Activated CD4-positive, alpha-beta T cell treated with anti-CD3 and anti-CD28 coated beads for 1 hour (primary cell): ENCODE results near the gene PI4K2B.
"Not testable (repeated sequence)": the region's sequence is repeated elsewhere in the genome, so short reads cannot be mapped to it uniquely, and the experiment has no call there.

Experiments used
- DNase-seq: peaks from one replicate; pipeline ENCODE4 v3.0.0-alpha.2; 2020

Gene PI4K2B

DNA sequence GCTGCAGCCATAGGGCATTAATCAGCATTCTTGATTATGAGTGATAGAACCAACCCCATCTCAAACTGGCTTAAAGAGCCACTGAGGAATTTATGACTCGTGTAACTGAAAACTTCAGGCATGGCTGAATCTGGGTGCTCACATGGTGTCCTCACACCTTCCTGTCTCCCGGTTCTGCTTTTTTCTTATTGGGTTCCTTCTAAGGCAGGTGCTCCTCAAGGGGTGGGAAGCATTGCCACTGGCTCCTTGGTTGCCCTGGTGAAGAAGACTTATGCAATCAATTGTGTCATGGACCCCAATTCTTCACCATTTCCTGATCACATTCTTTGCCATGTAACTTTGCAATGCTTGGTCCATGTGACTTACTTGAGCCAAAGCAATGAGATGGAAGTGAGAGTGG is 74.5 kb downstream of the PI4K2B start:
- no peak for DNase-seq

DNA sequence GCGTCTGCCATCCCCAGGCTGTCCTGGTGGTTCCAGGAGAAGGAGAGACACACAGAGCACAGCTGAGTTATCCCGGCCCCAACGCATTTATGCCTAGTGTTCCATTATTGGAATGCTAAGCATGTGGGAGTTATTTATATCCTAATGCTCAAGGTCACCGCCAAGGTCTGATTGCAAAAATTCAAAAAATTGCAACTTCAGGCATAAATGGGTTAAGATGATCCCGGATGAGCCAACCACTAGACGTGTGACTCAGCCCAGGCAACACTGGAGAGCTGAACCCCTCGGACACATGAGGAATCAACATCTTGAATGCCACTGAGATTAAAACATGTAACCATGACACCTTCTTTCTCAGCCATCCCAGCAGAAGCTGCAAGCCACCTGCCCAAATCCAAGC is 74.9 kb downstream of the PI4K2B start:
- DNase-seq = no peak

- no peak for DNase-seq
Observed at GRCh38 chr4:25310066-25310802, 76.4 kb downstream of the PI4K2B start.

DNA sequence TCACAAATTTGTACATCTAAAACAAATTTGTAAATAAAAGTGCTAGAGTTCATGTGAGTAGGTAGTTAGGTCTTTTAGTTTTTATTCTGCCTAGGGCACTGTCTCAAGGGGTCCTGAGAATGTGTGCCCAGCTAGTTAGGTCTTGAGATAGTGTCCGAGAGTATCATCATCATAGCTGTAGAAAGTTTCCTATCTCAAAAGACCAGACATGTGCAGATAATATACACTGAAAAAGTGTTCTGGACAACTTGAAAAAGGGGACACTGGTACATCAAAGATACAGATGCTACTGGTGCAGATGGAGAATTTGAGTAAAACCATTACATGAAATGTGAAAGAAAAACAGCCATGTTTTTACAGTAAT is 77.0 kb downstream of the PI4K2B start:
- no peak for DNase-seq

- peak; percentile 86 for DNase-seq
Observed at GRCh38 chr4:25312496-25313200, 78.8 kb downstream of the PI4K2B start, which contains the start of gene ZCCHC4. Gene ZCCHC4, plus strand, starts transcription at chr4:25312774. Its CDS starts 36 bp downstream, at chr4:25312810.

DNA sequence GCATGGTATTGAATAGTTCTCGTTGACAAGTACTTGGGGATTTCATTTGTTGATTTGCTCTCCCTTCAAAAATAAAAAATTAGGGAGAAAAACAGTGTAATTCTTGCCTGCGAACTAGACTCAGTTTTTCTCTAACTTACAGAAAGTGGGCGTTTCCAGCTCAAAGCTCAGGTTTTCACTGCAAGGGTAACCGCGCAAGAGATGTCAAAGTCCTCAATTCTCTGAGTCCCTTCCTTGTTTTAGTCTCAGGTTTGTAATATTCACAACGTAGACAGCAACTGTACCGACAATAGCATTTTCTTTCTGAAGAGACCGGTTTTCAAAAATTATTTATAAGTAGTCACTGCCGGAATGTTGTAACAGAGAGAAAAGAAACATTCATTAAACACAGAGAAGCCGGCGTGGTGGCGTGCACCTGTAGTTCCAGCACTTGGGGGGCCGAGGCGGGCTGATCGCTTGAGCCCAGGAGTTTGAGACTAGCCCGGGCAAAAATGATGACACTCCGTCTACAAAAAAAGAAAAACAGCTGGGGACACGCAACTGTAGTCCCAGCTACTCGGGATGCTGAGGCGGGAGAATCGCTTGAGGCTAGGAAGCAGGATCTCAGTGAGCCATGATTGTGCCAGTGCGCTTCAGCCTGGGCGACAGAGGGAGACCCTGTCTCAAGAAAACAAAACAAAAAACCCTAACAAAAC is 79.5 kb downstream of the PI4K2B start:
- no peak for DNase-seq

DNA sequence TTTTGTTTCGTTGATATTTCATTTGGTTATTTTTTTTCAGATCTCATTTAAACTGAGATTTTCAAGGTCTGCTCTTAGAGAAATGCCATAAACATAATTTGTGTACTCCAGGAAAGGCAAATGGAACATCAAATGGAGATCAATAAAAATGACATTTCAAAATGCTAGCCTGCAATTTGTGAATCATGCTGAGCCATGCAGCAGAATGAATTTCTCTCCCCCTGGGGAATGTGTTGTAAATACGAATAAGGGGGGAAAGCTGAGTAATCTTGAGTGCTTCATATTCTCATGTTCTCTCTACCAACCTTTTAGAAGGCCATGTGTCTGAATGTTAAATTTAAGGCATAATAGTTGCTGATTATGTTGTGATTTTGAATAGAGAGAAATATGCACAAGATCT is 86.5 kb downstream of the PI4K2B start:
- DNase-seq = no peak

GRCh38 chr4:25320773-25321172 is 86.9 kb downstream of the PI4K2B start:
- DNase-seq = no peak

GRCh38 chr4:25321703-25322102 is 87.9 kb downstream of the PI4K2B start:
- DNase-seq = no peak

DNA sequence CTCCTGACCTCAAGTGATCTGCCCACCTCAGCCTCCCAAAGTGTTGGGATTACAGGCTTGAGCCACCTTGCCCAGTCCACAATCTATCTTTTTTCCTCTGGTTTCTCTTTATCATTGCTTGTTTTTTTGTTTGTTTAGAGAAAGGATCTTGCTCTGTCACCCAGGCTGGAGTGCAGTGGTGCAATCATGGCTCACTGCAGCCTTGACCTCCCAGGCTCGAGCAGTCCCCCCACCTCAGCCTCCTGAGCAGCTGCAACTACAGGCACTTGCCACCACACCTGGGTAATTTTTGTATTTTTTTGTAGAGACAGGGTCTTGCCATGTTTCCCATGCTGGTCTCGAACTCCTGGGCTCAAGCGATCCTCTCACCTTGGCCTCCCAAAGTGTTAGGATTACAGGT is 94.6 kb downstream of the PI4K2B start:
- not testable (repeated sequence) for DNase-seq
